Gastroesophageal sphincter (tissue), 4 donors: ENCODE data around the gene CNNM3. TPM values are rescaled to one million over a fixed set of nuclear protein-coding genes. Genes with fewer than 3 reads are reported as not detected.

ENCODE experiments used
- ATAC-seq: fragments of 150-250 bp; one replicate; pipeline ENCODE4 v1.9.1; 2016; ENCODE audit warnings: mild to moderate bottlenecking, moderate library complexity
- H3K27ac ChIP-seq, 4 donors: fragments of 200-600 bp; sonication (generic) in 3 of 4; 1 replicate in 3 of 4; 2 replicates in 1 of 4; pipeline ENCODE4 v1.5.1; 2016 to 2019
- H3K27me3 ChIP-seq: fragments of 200-600 bp; sonication (generic); one replicate; pipeline ENCODE4 v1.5.1; 2019
- H3K36me3 ChIP-seq, 2 donors: fragments of 200-600 bp; sonication (generic); one replicate each; pipeline ENCODE4 v1.5.1; 2019; ENCODE audit warnings: control low read depth in 1 of 2
- H3K4me1 ChIP-seq, 3 donors: fragments of 200-600 bp; sonication (generic); 1 replicate in 2 of 3; 2 replicates in 1 of 3; pipeline ENCODE4 v1.5.1; 2016 to 2019; ENCODE audit warnings: control low read depth in 2 of 3
- H3K4me3 ChIP-seq, 2 donors: fragments of 200-600 bp; sonication (generic); one replicate each; pipeline ENCODE4 v1.5.1; 2019; ENCODE audit warnings: mild to moderate bottlenecking in 1 of 2, moderate library complexity in 1 of 2
- H3K9me3 ChIP-seq, 3 donors: fragments of 200-600 bp; sonication (generic); one replicate each; pipeline ENCODE4 v1.5.1; 2017 to 2019; ENCODE audit warnings: control low read depth in 2 of 3
- EP300 ChIP-seq: sonication (generic); formaldehyde crosslinking; IDR thresholded peaks from one replicate; pipeline ENCODE4 v1.6.1; 2017; ENCODE audit warnings: antibody characterized with exemption, mild to moderate bottlenecking
- POLR2A ChIP-seq, 2 donors: fragments of 450-650 bp; IDR thresholded peaks; one replicate each; pipeline ENCODE4 v1.6.1; 2017; ENCODE audit warnings: antibody characterized with exemption in 2 of 2, mild to moderate bottlenecking in 2 of 2, moderate library complexity in 1 of 2
- POLR2AphosphoS5 ChIP-seq: sonication (generic); formaldehyde crosslinking; IDR thresholded peaks from one replicate; pipeline ENCODE4 v1.6.1; 2017; ENCODE audit warnings: antibody characterized with exemption
- WGBS, 2 donors: methylation state at CpG; one replicate each; pipeline ENCODE4 v1.1.5; 2018; ENCODE audit warnings: low coverage in 1 of 2; 5-methylcytosine and 5-hydroxymethylcytosine counted together
- total RNA-seq, 4 donors: library from RNA; depleted of rRNA; stranded (reverse); fragments of >200 nt; gene quantifications; one replicate each; pipeline ENCODE4 v1.1.0, GENCODE V29; 2016
- TF ChIP-seq, protein P1 (sequence below), 4 experiments: fragments of 200-600 bp in 2 of 4; fragments of 450-650 bp in 2 of 4; sonication (generic) in 1 of 4; IDR thresholded peaks; one replicate each; pipeline ENCODE4 v1.5.1; 2017 to 2019; ENCODE audit warnings: antibody characterized with exemption in 4 of 4, mild to moderate bottlenecking in 2 of 4, moderate library complexity in 2 of 4

Gene CNNM3
- total RNA-seq, 4 donors from 2014 or later = 10.4 to 21.6 (median 18.9) TPM

DNA sequence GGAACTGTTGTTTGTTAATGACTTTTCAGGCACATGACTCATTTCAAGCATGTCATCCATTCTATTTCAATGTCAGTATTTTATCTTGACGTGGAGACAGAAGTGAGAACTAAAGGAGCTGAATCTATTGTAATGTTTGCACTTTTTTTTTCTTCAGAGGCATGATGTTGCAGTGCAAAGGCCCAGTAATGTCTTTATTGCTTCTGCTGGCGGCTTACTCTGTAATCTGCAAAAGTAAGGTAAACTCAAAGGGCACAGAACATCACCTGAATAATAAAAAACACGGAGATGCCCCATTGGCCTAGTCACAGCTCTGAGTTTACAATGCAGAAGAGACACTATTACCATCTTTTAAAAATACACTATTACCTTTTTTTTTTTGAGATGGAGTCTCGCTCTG is 2.4 kb upstream of the CNNM3 start:
- Histone ChIP-seq H3K36me3 (peaks cover 0 to 34% of the 10 kb centered on the region in 2 donors), H3K4me1 (peaks cover 4 to 36% (median 19%) of the 10 kb centered on the region in 3 donors), H3K4me3 (no peak overlapping the region), H3K27me3 (no peaks in the 10 kb centered on the region), H3K27ac (no peak overlapping the region), H3K9me3 (no peaks in the 10 kb centered on the region)
- 86 to 88% methylated on average over 2 to 4 of the region's 4 CpGs for WGBS, 2 donors
- TF ChIP-seq, protein P1, sequence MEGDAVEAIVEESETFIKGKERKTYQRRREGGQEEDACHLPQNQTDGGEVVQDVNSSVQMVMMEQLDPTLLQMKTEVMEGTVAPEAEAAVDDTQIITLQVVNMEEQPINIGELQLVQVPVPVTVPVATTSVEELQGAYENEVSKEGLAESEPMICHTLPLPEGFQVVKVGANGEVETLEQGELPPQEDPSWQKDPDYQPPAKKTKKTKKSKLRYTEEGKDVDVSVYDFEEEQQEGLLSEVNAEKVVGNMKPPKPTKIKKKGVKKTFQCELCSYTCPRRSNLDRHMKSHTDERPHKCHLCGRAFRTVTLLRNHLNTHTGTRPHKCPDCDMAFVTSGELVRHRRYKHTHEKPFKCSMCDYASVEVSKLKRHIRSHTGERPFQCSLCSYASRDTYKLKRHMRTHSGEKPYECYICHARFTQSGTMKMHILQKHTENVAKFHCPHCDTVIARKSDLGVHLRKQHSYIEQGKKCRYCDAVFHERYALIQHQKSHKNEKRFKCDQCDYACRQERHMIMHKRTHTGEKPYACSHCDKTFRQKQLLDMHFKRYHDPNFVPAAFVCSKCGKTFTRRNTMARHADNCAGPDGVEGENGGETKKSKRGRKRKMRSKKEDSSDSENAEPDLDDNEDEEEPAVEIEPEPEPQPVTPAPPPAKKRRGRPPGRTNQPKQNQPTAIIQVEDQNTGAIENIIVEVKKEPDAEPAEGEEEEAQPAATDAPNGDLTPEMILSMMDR (IDR thresholded peaks at IDR 0.05) = no peak
- TF ChIP-seq EP300 (no peak), POLR2A (IDR thresholded peaks at IDR 0.05) (no peak), POLR2AphosphoS5 (no peak)
- no peak for ATAC-seq

DNA sequence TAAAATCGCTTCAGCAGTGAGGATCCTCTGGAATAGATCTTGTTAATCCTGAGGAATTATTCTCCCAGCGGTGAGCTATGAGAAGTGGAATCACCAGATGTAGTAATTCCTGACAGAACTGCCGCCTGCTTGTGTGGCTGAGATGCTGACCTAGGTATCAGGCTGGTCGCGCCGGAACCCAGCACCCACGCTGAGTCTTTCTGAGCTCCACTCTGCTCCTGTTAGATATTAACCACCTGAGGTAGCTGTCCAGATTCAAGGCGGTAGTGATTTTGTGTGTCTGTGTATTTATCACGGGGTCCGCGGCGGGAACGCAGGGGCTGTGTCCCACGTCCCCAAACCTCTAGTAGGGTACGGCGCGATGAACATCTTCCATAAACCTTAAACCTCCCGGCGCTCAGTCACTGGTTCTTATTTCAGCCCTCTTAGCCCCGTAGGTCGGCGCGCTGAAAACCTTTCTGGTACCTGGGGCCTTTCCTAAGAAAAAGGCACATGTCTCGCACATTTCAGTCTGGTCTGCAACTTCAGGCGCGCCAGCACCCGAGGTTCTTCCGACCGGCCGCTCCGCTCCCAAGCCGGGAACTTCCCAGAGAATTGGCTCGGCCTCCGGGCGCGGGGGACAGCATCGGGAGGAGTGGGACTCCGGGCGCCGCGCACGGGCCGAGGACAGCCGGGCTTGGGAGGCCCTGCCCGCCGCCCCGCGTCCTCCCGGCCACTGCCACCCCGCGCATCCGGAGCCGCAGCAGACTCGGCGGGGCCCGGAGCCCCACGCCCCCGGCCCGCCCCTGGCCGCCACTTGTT is 542 bp upstream of the CNNM3 start:
- H3K27me3 ChIP-seq = no peaks in the 10 kb centered on the region
- WGBS, 2 donors = 1 to 3% methylated on average over 10 to 14 of the region's 60 CpGs
- H3K27ac ChIP-seq = peak overlapping the region; percentile 71 to 96 (median 96)
- H3K9me3 ChIP-seq = no peaks in the 10 kb centered on the region
- ATAC-seq = no peak
- H3K4me1 ChIP-seq = peaks cover 4 to 55% (median 35%) of the 10 kb centered on the region in 3 donors
- peak overlapping the region; percentile 77 to 88 for H3K4me3 ChIP-seq
- TF ChIP-seq, protein P1 (IDR thresholded peaks at IDR 0.05) = peak in 2 of 4 experiments; percentile 5 to 7
- no peak for TF ChIP-seq POLR2A (IDR thresholded peaks at IDR 0.05)
- H3K36me3 ChIP-seq = peaks cover 0 to 25% of the 10 kb centered on the region in 2 donors

DNA sequence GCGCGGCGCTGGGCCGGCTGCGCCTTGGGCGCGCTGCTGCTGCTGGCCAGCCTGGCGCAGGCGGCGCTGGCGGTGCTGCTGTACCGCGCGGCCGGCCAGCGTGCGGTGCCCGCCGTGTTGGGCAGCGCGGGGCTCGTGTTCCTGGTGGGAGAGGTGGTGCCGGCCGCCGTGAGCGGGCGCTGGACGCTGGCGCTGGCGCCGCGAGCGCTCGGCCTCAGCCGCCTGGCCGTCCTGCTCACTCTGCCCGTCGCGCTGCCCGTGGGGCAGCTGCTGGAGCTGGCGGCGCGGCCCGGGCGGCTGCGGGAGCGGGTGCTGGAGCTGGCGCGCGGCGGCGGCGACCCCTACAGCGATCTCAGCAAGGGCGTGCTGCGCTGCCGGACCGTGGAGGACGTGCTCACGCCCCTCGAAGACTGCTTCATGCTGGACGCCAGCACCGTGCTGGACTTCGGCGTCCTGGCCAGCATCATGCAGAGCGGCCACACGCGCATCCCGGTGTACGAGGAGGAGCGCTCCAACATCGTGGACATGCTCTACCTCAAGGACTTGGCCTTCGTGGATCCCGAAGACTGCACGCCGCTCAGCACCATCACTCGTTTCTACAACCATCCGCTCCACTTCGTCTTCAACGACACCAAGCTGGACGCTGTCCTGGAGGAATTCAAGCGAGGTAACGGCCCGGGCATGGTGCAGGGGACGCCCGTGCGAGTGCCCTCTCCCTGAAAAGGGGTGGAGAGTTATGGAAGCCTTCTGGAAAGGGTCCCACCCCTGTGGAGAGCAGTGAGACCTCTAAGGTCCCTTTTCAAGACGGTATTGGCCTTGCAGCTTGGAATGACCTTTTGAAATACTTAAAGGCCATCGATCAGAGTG is 1.0 kb downstream of the CNNM3 start:
- Histone ChIP-seq H3K4me3 (peak overlapping the region; percentile 58 to 88), H3K4me1 (peaks cover 4 to 66% (median 35%) of the 10 kb centered on the region in 3 donors), H3K36me3 (peaks cover 0 to 16% of the 10 kb centered on the region in 2 donors), H3K9me3 (no peaks in the 10 kb centered on the region), H3K27ac (peak overlapping the region in 3 of 4 donors; percentile 96), H3K27me3 (no peaks in the 10 kb centered on the region)
- ATAC-seq = no peak
- TF ChIP-seq EP300 = no peak
- TF ChIP-seq, protein P1 (IDR thresholded peaks at IDR 0.05) = peak in 1 of 4 experiments; percentile 19
- no peak for TF ChIP-seq POLR2A (IDR thresholded peaks at IDR 0.05)
- TF ChIP-seq POLR2AphosphoS5 = no peak
- 11 to 40% methylated on average over 2 to 11 of the region's 89 CpGs for WGBS, 2 donors

DNA sequence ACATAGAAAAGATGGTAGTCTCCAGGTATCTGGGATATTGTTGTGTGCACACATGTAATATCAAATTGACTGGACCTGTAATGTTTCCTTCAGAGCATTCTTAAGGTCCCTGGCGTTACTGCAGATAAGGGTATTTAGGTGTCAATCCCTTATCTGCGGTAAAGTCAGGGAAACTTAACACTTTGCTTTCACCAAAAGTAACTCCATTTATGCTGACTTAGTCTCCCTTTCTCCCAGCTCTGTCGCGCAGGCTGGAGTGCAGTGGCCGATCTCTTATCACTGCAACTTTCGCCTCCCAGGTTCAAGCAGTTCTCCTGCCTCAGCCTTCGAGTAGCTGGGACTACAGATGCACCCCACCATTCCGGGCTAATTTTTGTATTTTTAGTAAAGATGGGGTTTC is 1.8 kb downstream of the CNNM3 start:
- no peak for ATAC-seq
- Histone ChIP-seq H3K4me3 (peak overlapping the region; percentile 58 to 88), H3K9me3 (no peaks in the 10 kb centered on the region), H3K27ac (no peak overlapping the region), H3K27me3 (no peaks in the 10 kb centered on the region), H3K36me3 (peaks cover 0 to 17% of the 10 kb centered on the region in 2 donors), H3K4me1 (peaks cover 4 to 68% (median 41%) of the 10 kb centered on the region in 3 donors)
- TF ChIP-seq POLR2AphosphoS5 (no peak), POLR2A (IDR thresholded peaks at IDR 0.05) (no peak), EP300 (no peak)
- TF ChIP-seq, protein P1 (IDR thresholded peaks at IDR 0.05) = no peak
- WGBS, 2 donors = 77 to 89% methylated on average over 3 to 8 of the region's 8 CpGs
